ENCODE measurements around the gene BRMS1L.

The BRMS1L gene

DNA sequence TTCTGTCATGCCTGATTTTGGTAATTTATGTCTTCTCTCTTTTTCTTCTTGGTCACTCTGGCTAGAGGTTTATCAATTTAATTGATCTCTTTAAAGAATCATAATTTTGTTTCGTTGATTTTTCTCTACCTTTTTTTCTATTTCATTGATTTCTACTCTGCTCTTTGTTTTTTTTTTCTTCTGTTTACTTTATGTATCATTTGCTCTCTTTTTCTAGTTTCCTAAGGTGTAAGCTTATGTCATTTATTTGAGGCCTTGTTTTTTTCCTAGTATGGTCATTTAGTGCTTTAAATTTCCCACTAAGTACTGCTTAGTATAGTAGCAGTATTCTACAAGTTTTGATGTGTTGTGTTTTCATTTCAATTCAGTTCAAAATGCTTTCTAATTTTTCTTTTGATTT lies 89.6 kb downstream of the BRMS1L start:
- Mint-ChIP-seq H3K4me3 (no peak overlapping the region), H3K27me3 (no peaks in the 10 kb centered on the region), H3K4me1 (ENCODE audit: low read depth) (no peaks in the 10 kb centered on the region), H3K27ac (no peak overlapping the region), H3K9me3 (peaks cover 16% of the 10 kb centered on the region), H3K36me3 (ENCODE audit: low read depth) (no peaks in the 10 kb centered on the region)
